HG03354 (cell line): Measurements from ENCODE around the gene LRRC3C.

Experiments
- ATAC-seq: cut with Tn5 transposase; IDR thresholded peaks from one replicate; pipeline ENCODE4 v1.9.1; 2021; ENCODE audit warnings: mild to moderate bottlenecking; ENCODE audit not compliant: unreplicated experiment, poor library complexity, severe bottlenecking

LRRC3C gene

DNA sequence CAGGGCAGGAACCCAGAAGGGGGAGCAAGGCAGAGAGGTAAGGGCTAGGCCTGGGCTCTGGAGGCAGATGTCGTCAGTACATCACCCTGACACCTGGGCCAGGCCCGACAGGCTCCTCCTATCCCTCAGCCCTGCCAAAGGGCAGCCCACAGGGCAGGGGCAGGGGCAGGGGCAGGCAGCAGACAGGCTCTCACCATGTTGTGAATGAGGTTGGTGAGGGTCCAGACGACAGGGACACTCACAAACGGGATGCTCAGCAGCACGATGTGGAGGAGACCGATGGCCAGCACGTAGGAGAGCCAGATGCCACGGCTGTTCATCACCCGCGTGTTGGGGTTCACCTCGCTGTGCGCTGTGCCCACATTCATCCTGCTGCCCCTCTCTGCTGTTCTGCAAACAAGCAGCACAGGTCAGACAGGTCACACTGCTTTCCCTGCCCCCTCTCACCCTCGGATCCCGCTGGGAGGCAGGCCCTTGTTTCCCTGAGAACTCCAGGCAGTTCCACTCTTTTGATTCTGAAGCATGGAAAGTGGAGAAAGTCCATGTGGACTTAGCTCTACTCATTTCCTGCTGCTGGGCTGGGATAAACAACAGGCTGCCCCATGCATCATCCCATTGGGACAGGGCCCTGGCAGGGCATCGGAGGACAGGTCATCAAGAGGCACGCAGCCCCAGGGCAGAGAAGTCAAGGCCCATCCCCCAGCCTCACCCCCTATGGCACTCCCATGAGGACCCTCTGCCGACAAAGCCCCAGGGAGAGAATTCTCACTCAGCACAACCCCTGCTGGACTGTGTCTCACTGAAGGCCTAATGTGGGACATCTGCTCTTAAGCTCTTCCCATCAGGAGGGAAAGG is 3.5 kb upstream of the LRRC3C start:
- ATAC-seq: no peak

DNA sequence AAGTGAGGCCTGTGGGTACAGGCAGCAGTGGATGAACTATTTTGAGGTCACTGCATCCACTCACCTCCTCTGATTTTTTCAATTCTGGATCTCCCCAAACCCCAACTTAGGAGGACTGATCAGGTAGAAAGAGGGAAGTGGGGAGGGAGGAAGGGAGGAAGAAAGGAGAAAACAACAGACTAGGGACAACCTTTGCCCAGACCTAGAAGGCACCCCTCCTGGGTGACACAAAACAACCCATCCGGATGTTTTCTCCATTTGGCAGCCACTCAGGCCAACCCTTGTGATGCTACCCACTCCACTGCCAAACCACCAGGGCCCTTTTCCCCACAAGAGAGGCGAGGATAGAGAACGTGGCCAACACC is 2.9 kb upstream of the LRRC3C start:
- ATAC-seq: no peak

- no peak for ATAC-seq
These were observed 2.0 kb upstream of the LRRC3C start for GRCh38 chr17:39925282-39926134.

GRCh38 chr17:39926135-39926587 is 1.4 kb upstream of the LRRC3C start:
- ATAC-seq: no peak

DNA sequence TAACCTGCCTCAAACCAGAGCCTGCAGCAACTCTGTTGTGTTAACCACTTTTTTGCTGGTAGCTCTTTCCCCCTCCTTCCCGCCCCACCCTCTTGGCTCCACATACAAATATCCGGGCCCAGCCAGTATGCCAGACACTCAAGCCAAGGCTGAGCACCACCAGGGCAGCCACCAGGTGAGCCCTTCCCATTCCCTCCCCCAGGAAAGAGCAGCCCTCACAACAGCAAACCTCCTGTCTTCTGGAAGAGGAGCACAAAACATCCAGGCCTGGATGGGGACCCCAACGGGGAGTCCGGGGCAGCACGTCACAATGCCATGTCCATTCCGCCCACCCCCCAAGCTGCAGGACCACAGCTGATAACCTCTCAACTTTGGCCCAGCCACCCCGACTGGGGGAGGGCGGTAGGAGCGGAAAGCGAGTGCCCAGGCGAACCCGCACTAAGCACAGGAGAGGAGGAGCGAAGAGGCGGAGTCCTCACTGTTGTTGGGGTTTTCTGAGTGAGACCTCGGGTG is 888 bp upstream of the LRRC3C start:
- ATAC-seq: peak; percentile 31

DNA sequence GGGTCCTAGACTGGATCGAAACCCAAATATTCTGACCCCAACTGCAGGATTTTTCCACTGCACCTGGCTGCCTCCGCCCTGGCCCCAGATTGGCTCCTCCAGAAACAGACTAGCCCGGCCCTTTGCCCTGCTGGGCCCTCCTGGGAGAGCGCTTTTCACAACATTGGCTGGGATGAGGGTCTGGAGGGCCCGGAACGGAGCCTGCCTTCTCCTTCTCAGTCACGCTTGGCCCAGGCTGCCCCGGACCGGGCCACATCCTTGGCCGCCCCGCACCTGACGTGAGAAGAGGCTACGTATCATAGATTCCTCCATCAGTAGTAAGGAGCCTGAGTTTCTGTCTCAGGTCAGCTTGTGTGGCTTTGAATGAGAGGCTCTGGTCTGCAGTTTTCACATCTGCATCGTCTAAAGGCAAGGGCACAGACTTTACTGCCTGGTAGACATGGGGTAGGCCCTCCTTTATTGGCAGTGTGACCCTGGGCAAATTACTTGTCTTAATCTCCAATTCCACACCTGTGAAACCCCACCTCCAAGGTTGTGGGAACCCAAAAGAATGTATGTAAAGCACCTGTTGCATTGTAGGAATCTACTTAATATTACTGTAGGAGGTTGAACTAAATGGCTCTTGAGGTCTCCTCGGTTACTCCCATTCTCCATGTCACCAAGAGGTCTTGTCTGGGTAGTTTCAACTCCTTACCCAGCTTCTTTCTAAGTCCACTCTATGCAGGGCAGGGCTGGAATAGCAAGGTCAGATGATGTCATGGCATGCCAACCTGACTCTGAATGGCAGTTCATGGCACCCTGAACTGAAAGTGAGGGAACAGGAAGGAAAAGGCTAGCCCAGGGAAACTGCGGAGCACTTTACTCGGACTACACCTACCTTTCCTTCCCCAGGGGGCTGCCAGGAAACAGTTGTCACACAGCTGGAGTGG is 661 bp downstream of the LRRC3C start:
- ATAC-seq: peak; percentile 4

GRCh38 chr17:39928858-39929645 is 1.5 kb downstream of the LRRC3C start:
- ATAC-seq: no peak

DNA sequence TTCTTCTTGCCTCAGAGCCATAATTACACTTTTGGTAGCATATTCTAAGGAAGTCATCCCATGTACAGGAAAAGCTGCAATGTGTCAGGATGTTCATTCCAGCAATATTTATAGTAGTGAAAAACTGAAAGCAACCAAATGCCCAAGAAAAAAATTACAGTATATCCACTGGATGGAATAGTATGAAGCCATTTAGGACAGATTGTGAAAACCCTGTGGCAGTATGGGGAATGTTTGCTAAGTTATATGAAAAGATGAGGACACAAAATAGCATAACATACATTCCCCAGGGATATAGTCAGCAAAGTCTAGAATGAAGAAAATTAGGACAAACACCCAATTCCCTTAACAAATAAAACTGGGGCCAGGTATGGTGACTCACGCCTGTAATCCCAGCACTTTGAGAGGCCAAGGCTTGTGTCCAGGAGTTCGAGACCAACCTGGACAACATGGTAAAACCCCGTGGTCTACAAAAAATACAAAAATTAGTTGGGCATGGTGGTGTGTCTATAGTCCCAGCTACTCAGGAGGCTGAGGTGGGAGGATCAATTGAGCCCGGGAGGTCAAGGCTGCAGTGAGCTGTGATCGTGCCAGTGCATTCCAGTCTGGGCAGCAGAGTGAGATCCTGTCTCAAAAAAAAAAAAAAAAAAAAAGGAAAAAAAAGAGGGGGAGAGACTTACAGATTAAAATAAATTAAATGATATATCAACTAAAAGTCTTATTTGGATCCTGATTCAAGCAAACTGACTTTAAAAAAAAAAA is 2.3 kb downstream of the LRRC3C start:
- no peak for ATAC-seq

- no peak for ATAC-seq
These were observed 6.4 kb downstream of the LRRC3C start for GRCh38 chr17:39933912-39934311.

- no peak for ATAC-seq
These were observed 6.8 kb downstream of the LRRC3C start for GRCh38 chr17:39934324-39934723.

DNA sequence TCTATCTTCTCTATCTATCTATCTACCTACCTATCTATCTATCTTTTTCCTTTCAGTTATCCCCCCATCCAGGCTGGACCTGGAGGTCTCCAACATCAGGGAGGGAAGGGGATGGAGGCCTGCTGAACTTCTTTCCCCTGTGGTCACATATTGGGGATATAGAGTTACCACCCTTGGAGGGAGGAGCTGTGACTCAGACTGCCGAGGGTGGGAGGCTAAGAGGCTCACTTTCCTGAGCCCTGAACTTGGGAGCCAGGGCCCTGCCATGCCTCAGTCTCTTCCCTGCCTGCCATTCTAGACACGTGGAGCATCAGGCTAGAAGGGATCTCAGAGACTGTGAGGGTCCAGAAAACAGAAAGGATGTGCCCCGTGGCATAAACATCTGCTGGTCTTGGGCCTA is 8.4 kb downstream of the LRRC3C start:
- no peak for ATAC-seq

DNA sequence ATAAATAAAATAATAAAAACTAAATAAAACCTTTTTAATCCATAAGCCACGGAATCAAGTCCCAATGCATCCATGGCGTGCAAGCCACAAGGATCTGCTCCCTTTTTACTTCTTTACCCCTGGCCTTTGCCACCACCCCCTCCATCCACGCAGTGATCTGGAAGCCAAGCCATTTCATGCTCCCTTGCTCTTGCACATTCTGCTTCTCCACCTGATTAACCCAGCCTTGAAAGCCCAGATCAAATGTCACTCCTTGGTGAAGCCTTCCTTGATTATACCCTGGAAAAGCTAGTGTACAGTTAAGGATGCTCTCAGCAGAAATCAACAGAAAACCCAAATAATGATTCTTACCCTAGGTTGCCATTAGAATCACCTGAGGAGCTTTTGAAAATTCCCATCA is 9.9 kb downstream of the LRRC3C start:
- no peak for ATAC-seq

- no peak for ATAC-seq
These were observed 10.8 kb downstream of the LRRC3C start for GRCh38 chr17:39938140-39938869.

DNA sequence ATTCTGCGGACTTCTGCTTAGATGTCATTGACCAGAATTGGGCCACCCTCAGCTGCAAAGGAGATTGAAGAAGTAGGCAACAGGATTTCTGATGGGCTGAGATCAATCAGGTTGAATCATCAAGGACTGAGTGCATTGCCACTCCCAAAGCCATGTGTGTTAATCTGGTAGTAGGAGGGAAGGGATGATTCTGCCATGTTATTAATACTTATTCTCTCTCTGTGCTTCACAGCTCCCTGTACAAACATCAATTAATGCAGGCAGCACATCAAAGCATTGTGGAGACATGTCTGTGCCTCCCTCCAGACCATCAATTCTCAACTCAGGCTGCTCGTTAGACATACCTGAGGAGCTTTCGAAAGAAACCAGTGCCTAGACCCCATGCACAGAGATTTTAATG is 11.6 kb downstream of the LRRC3C start:
- no peak for ATAC-seq

DNA sequence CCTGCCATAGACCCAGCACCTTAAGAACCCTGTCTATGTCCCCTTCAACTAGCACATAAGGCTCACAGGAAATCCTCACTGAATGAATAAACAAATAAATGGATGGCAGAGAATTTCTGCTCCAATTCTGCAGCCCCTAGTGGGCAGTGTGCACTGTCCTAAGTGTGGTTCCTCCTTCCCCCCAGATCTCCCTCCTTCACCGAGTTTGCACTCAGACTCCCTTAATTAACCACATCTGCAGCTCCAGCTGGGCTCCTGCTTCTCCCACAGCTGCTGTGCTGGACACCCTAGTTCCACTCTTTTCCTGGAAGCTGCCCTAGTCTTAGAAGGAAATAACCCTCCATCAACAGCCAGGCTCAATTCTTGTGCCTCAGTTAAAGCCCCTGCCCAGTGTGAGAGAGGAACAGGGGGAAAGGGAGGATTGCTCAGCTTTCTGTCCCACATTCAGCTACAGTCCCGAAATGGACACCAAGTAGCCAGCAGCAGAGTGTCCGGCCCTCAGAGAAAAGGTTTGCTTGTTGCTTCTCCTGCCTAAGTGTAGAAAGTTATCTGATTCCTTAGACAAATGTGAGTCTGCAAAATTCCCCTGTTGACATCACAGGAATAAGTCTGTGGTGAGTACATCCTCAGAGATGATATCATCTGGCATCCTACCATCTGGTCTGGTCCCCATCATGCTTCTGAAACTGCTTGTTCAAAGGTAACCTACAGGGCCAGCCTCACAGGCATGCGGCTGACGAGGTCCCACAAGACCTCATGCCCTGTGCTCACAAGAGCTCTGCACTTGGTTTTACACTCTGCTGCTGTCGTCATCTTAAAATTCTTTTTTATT is 12.3 kb downstream of the LRRC3C start:
- ATAC-seq: peak; percentile 78

DNA sequence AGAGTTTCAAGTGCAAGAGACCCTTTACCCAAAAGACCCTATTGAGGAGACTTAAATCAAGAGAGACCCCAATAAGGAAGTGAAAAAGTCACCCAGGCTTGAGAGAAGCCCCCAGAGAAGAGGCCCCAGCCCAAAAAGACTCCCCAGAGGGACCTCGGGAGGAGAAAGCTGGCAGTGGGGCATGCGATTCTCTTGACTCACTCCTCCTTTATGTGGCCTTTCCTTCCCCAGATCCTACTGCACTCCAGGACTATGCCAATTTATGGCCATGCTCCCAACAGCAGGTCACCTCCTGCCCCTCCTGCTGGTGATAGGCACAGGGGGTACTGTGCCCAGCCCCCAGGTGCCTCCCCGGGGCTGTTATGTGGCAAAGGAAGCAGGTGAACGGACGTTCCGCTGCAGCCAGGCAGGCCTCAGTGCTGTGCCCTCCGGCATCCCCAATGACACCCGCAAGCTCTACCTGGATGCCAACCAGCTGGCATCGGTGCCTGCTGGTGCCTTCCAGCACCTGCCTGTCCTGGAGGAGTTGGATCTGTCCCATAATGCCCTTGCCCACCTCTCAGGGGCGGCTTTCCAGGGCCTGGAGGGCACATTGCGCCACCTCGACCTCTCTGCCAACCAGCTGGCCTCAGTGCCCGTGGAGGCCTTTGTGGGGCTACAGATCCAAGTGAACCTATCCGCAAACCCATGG is 16.3 kb downstream of the LRRC3C start:
- ATAC-seq: no peak
